ENCODE results near the gene ALK. TPM values are rescaled to one million over a fixed set of nuclear protein-coding genes. Genes with fewer than 3 reads are reported as not detected.
"Not testable (repeated sequence)": the region's sequence is repeated elsewhere in the genome, so short reads cannot be mapped to it uniquely, and the experiment has no call there.

The ALK gene
- total RNA-seq, 2 experiments from 2014 or later = not detected

DNA sequence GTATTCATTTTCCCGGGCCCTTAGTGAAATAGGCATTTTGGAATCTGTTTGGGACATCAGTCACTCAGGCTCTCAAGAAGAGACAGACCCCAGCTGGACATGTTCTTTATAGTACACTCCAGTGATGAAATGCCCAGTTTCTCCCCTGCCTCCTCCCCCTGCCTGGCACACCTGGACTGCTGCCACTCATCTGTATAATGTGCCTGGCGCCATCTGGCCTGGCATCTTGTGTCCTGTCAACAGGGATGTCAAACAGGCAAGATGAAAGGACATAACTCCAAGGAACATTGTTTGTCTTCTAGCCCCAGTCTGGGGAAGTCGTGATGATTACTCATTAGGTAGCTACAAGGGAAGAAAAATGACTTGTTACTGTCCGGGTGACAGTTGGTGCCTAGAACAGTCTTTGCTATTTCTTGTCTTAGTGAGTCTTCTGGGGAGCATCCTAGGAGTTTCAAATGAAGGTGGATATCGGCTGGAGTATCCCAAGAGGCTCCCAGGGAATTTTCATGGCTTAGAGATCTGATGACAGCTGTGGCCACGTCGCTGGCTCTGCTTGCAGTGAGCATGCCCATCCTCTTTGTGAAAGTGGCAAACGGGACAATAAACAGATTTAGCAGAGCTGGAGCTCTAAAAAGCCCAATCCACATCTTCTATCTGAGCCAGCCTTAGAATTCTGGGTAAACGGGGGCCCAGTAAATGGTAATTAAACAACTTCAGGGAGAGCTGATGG lies 153.6 kb downstream of the ALK start:
- no peaks in the 10 kb centered on the region for H3K9me3 Mint-ChIP-seq
- no peak for ATAC-seq (ENCODE audit: low read depth)
- no peak for DNase-seq
- no peak overlapping the region for H3K27ac Mint-ChIP-seq
- no peaks in the 10 kb centered on the region for H3K36me3 Mint-ChIP-seq
- H3K4me1 Mint-ChIP-seq = no peaks in the 10 kb centered on the region
- H3K27me3 Mint-ChIP-seq = peaks cover 10% of the 10 kb centered on the region
- POLR2A ChIA-PET = no interaction called here
- H3K4me3 Mint-ChIP-seq = no peak overlapping the region

DNA sequence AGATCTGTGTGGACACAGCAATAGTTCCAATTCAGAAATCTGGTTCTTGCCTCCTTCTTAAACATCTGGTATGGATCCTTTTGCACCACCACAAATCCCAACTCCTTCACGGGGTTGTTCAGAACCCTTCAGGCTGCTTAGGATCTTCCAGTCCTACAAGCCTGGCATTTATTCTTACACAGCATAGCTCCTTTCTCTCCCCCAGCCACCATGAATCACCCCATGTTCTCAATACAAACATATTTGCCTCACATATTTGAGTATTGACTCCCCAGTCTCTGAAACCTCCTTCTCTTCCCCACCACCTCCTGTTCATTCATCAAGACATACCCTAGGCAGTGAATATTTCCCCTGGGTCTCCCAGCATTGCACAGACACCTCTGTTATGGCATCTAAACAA lies 155.2 kb downstream of the ALK start:
- POLR2A ChIA-PET = no interaction called here
- H3K27me3 Mint-ChIP-seq = peaks cover 7% of the 10 kb centered on the region
- H3K27ac Mint-ChIP-seq = no peak overlapping the region
- ATAC-seq (ENCODE audit: low read depth) (no peak), DNase-seq (no peak)
- H3K36me3 Mint-ChIP-seq = no peaks in the 10 kb centered on the region
- H3K9me3 Mint-ChIP-seq = no peaks in the 10 kb centered on the region
- no peak overlapping the region for H3K4me3 Mint-ChIP-seq
- H3K4me1 Mint-ChIP-seq = no peaks in the 10 kb centered on the region

GRCh38 chr2:29765721-29766120 lies 155.7 kb downstream of the ALK start:
- H3K4me1 Mint-ChIP-seq = no peaks in the 10 kb centered on the region
- no peak overlapping the region for H3K27ac Mint-ChIP-seq
- DNase-seq (no peak), ATAC-seq (ENCODE audit: low read depth) (no peak)
- no peaks in the 10 kb centered on the region for H3K36me3 Mint-ChIP-seq
- no peaks in the 10 kb centered on the region for H3K9me3 Mint-ChIP-seq
- H3K4me3 Mint-ChIP-seq = no peak overlapping the region
- peaks cover 7% of the 10 kb centered on the region for H3K27me3 Mint-ChIP-seq
- POLR2A ChIA-PET = no interaction called here

GRCh38 chr2:29763371-29763770 lies 158.0 kb downstream of the ALK start:
- Mint-ChIP-seq H3K27me3 (peaks cover 7% of the 10 kb centered on the region), H3K4me1 (no peaks in the 10 kb centered on the region), H3K27ac (no peak overlapping the region), H3K9me3 (no peaks in the 10 kb centered on the region), H3K4me3 (no peak overlapping the region), H3K36me3 (no peaks in the 10 kb centered on the region)
- POLR2A ChIA-PET = no interaction called here
- no peak for ATAC-seq (ENCODE audit: low read depth)
- DNase-seq = no peak

DNA sequence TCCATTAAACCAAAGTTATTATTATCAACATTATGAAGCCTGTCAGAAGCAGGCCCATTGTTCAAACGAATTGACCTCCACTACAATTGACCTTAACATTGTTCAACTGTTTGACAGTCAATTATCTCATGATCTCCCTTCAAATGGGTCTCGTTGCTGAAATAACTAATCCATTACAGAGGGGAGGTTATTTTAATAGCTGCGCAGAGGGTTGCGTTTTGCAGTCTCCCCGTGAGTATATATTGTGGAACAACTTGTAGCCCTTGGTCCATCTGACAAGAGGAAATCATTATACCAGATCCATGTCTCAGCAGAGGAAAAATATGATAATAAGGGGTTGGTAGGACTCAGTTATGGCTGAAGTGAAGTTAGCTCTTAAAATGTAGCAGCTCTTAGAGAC lies 159.1 kb downstream of the ALK start:
- Mint-ChIP-seq H3K9me3 (no peaks in the 10 kb centered on the region), H3K27me3 (peaks cover 7% of the 10 kb centered on the region)

GRCh38 chr2:29761278-29761677 lies 160.1 kb downstream of the ALK start:
- ATAC-seq (ENCODE audit: low read depth) (no peak), DNase-seq (no peak)
- Mint-ChIP-seq H3K9me3 (no peaks in the 10 kb centered on the region), H3K27me3 (peaks cover 1% of the 10 kb centered on the region), H3K27ac (no peak overlapping the region), H3K4me3 (no peak overlapping the region), H3K4me1 (no peaks in the 10 kb centered on the region), H3K36me3 (no peaks in the 10 kb centered on the region)
- POLR2A ChIA-PET = no interaction called here

More for the DNA sequence above, 159.1 kb downstream of the ALK start:
- no peaks in the 10 kb centered on the region for H3K4me1 Mint-ChIP-seq
- POLR2A ChIA-PET = interaction anchor here (0.6 kb wide), 1 partner anchor 894 kb away, joined by 3 read pairs; no protein-coding TSS in a partner anchor
- H3K4me3 Mint-ChIP-seq = no peak overlapping the region
- ATAC-seq (ENCODE audit: low read depth) = no peak
- H3K27ac Mint-ChIP-seq = no peak overlapping the region
- H3K36me3 Mint-ChIP-seq = no peaks in the 10 kb centered on the region
- no peak for DNase-seq

GRCh38 chr2:29760008-29760407 lies 161.4 kb downstream of the ALK start:
- DNase-seq = no peak
- H3K4me3 Mint-ChIP-seq = no peak overlapping the region
- no peaks in the 10 kb centered on the region for H3K27me3 Mint-ChIP-seq
- no peak overlapping the region for H3K27ac Mint-ChIP-seq
- POLR2A ChIA-PET = no interaction called here
- no peaks in the 10 kb centered on the region for H3K36me3 Mint-ChIP-seq
- no peaks in the 10 kb centered on the region for H3K4me1 Mint-ChIP-seq
- ATAC-seq (ENCODE audit: low read depth) = no peak
- no peaks in the 10 kb centered on the region for H3K9me3 Mint-ChIP-seq

GRCh38 chr2:29759360-29759759 lies 162.0 kb downstream of the ALK start:
- ATAC-seq (ENCODE audit: low read depth) (no peak), DNase-seq (no peak)
- H3K9me3 Mint-ChIP-seq = no peaks in the 10 kb centered on the region
- H3K27me3 Mint-ChIP-seq = no peaks in the 10 kb centered on the region
- no peak overlapping the region for H3K27ac Mint-ChIP-seq
- H3K36me3 Mint-ChIP-seq = no peaks in the 10 kb centered on the region
- POLR2A ChIA-PET = no interaction called here
- no peaks in the 10 kb centered on the region for H3K4me1 Mint-ChIP-seq
- H3K4me3 Mint-ChIP-seq = no peak overlapping the region

DNA sequence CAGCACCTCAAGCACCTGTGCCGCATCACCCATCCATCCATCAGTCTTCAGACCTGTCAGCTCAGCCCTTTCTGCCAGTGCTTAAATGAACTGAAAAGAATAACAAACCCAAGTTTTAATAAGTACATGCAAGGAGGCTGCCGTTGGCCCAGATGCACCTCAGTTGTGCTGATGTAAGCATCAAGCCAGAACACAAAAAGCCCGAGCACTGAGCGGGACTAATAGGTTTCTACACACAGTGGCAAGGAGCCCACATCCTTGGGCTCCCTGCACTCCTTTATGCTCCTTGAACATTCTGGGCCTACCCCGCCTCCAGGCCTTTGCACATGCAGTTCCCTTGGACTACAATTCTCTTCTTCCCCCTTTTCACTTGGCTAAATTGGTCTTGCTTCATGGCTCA lies 165.6 kb downstream of the ALK start:
- ATAC-seq (ENCODE audit: low read depth) (no peak), DNase-seq (no peak)
- Mint-ChIP-seq H3K27me3 (no peaks in the 10 kb centered on the region), H3K4me1 (no peaks in the 10 kb centered on the region), H3K27ac (no peak overlapping the region), H3K4me3 (no peak overlapping the region), H3K9me3 (no peaks in the 10 kb centered on the region), H3K36me3 (no peaks in the 10 kb centered on the region)
- POLR2A ChIA-PET = no interaction called here

DNA sequence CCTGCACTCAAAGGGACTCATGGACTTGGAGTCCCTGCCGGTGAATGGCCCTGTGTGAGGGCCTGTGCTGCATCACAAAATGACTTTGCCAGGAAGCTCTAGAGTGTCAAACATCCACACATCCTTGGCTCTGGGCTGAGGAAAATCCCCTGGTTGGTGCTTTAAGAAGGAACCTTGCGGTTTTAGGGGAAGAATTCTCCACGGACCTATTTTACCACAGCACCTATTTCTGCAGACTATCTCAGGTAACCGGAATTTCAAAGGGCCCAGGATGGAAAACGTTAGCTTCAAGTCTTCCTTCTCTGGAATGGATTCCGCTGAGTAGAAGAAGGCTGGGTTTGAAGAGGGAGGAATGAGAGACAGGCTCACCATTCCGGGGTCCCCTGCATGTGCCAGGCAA lies 166.2 kb downstream of the ALK start:
- DNase-seq = no peak
- ATAC-seq (ENCODE audit: low read depth) = no peak
- POLR2A ChIA-PET = no interaction called here
- no peaks in the 10 kb centered on the region for H3K36me3 Mint-ChIP-seq
- no peak overlapping the region for H3K27ac Mint-ChIP-seq
- H3K9me3 Mint-ChIP-seq = no peaks in the 10 kb centered on the region
- no peak overlapping the region for H3K4me3 Mint-ChIP-seq
- H3K4me1 Mint-ChIP-seq = no peaks in the 10 kb centered on the region
- H3K27me3 Mint-ChIP-seq = no peaks in the 10 kb centered on the region

GRCh38 chr2:29753671-29754444 lies 167.5 kb downstream of the ALK start:
- Mint-ChIP-seq H3K27me3 (peaks cover 1% of the 10 kb centered on the region), H3K36me3 (no peaks in the 10 kb centered on the region), H3K4me1 (peaks cover 5% of the 10 kb centered on the region), H3K4me3 (no peak overlapping the region), H3K27ac (no peak overlapping the region), H3K9me3 (no peaks in the 10 kb centered on the region)
- ATAC-seq (ENCODE audit: low read depth) (no peak), DNase-seq (no peak)
- POLR2A ChIA-PET = no interaction called here

- POLR2A ChIA-PET = no interaction called here
Observed at GRCh38 chr2:29751390-29751789, 170.0 kb downstream of the ALK start.

GRCh38 chr2:29750463-29750862 lies 170.9 kb downstream of the ALK start:
- H3K9me3 Mint-ChIP-seq; DNase-seq; H3K4me1 Mint-ChIP-seq; H3K4me3 Mint-ChIP-seq; H3K27ac Mint-ChIP-seq; H3K27me3 Mint-ChIP-seq; POLR2A ChIA-PET; H3K36me3 Mint-ChIP-seq; ATAC-seq (ENCODE audit: low read depth): not testable (repeated sequence)

More at GRCh38 chr2:29751390-29751789, 170.0 kb downstream of the ALK start:
- no peak for ATAC-seq (ENCODE audit: low read depth)
- no peak overlapping the region for H3K27ac Mint-ChIP-seq
- no peaks in the 10 kb centered on the region for H3K9me3 Mint-ChIP-seq
- H3K27me3 Mint-ChIP-seq = peaks cover 4% of the 10 kb centered on the region
- H3K36me3 Mint-ChIP-seq = no peaks in the 10 kb centered on the region
- H3K4me3 Mint-ChIP-seq = no peak overlapping the region
- DNase-seq = no peak
- peaks cover 6% of the 10 kb centered on the region for H3K4me1 Mint-ChIP-seq

- Mint-ChIP-seq H3K27me3 (peaks cover 4% of the 10 kb centered on the region), H3K36me3 (no peaks in the 10 kb centered on the region), H3K4me1 (peaks cover 6% of the 10 kb centered on the region), H3K4me3 (no peak overlapping the region), H3K9me3 (no peaks in the 10 kb centered on the region), H3K27ac (peak overlapping the region; percentile 40)
- ATAC-seq (ENCODE audit: low read depth) (no peak), DNase-seq (no peak)
- POLR2A ChIA-PET = no interaction called here
Observed at GRCh38 chr2:29749843-29750242, 171.5 kb downstream of the ALK start.
